ENCODE measurements around the gene TMEM260. TPM values are rescaled to one million over a fixed set of nuclear protein-coding genes. Genes with fewer than 3 reads are reported as not detected.

TMEM260 gene
- total RNA-seq, 1 donor from 2014 or later = 31.7 TPM

DNA sequence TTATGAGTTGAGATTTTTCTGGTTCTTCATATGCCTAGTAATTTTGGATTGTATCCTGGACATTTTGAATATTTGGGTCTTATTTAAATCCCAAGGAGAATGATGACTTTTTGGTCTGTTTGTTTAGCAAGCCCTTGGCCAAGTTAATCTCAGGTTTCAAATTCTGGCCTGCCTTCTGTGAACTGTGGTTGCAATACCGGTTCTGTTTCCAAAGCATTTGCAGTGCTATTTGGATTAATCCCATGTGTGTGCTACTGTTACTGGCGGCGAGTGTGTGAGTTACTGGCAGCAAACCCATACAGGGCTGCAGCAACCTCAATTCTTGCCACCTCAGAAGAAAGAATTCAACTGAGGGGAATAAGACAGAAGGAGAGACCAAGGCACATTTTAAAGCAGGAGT is 51.1 kb downstream of the TMEM260 start:
- Mint-ChIP-seq H3K36me3 (peaks cover 62% of the 10 kb centered on the region), H3K9me3 (peaks cover 24% of the 10 kb centered on the region), H3K4me1 (no peaks in the 10 kb centered on the region), H3K27me3 (ENCODE audit: low read depth) (no peaks in the 10 kb centered on the region), H3K27ac (no peak overlapping the region), H3K4me3 (no peak overlapping the region)
- DNase-seq (ENCODE audit: low spot score in 2 of 2, unreplicated experiment in 2 of 2) = no peak
- TF ChIP-seq, protein P1, sequence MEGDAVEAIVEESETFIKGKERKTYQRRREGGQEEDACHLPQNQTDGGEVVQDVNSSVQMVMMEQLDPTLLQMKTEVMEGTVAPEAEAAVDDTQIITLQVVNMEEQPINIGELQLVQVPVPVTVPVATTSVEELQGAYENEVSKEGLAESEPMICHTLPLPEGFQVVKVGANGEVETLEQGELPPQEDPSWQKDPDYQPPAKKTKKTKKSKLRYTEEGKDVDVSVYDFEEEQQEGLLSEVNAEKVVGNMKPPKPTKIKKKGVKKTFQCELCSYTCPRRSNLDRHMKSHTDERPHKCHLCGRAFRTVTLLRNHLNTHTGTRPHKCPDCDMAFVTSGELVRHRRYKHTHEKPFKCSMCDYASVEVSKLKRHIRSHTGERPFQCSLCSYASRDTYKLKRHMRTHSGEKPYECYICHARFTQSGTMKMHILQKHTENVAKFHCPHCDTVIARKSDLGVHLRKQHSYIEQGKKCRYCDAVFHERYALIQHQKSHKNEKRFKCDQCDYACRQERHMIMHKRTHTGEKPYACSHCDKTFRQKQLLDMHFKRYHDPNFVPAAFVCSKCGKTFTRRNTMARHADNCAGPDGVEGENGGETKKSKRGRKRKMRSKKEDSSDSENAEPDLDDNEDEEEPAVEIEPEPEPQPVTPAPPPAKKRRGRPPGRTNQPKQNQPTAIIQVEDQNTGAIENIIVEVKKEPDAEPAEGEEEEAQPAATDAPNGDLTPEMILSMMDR (IDR thresholded peaks at IDR 0.05; ENCODE audit: unreplicated experiment) = no peak

DNA sequence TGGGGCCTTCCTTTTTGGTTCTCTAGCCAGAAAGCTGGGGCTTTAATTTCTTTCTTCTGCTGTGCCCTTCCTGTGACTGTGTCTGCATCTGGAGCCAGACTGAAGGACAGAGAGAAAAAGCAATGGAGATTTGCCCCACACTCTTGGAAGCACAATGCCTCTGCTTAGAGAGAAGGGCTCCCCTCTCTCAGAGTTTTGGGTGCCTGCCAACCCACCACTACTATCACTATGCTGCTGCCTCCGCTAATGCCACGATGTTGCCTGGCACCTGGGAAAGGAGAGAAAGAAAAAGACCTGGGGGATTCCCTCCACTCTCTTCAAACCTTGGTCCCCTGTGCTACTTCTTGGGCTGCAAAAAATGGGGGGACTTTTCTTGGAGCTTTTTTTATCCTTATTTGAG is 52.6 kb downstream of the TMEM260 start:
- no peak overlapping the region for H3K27ac Mint-ChIP-seq
- H3K9me3 Mint-ChIP-seq = peaks cover 24% of the 10 kb centered on the region
- DNase-seq (ENCODE audit: low spot score in 2 of 2, unreplicated experiment in 2 of 2) = no peak
- H3K36me3 Mint-ChIP-seq = peaks cover 74% of the 10 kb centered on the region
- no peaks in the 10 kb centered on the region for H3K4me1 Mint-ChIP-seq
- H3K27me3 Mint-ChIP-seq (ENCODE audit: low read depth) = no peaks in the 10 kb centered on the region
- TF ChIP-seq, protein P1 (IDR thresholded peaks at IDR 0.05; ENCODE audit: unreplicated experiment) = no peak
- H3K4me3 Mint-ChIP-seq = no peak overlapping the region

DNA sequence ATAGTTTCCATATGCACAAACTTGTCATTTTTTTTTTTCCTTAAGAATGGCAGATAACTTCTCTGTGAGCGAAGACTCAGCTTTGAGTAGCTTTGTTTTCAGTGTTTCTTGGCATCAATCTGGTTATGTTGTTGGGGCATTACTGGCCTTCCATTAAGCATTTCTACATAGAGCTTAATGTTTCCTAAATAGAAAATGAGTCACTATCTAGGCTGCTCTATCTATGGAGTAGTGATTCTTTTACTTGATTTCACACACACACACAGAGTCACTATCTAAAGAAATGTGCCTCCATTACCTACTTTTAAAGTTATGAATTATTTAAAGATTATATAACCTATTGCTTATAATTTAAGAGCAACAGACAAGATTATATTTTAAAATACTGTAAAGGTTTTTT is 53.9 kb downstream of the TMEM260 start:
- Mint-ChIP-seq H3K27me3 (ENCODE audit: low read depth) (no peaks in the 10 kb centered on the region), H3K27ac (no peak overlapping the region), H3K4me3 (no peak overlapping the region), H3K9me3 (peaks cover 23% of the 10 kb centered on the region), H3K36me3 (peaks cover 75% of the 10 kb centered on the region), H3K4me1 (no peaks in the 10 kb centered on the region)
- no peak for DNase-seq (ENCODE audit: low spot score in 2 of 2, unreplicated experiment in 2 of 2)
- TF ChIP-seq, protein P1 (IDR thresholded peaks at IDR 0.05; ENCODE audit: unreplicated experiment) = no peak

DNA sequence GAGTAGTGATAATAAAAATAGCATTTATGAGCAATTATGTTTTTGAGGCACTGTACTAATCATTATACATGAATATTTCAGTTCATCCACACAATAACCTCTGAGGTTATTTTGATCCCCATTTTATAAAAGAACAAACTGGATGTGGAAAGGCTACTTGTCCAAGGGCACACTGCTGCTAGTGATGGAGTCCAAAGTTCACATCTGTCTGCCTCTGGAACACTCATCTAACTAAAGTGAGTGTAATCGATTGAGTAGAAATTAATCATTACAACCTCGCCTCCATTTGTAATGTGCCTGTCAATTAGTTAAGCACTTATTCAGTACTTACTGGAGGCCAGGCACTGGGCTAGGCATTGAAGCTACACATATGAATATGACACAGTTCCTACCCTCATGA is 55.4 kb downstream of the TMEM260 start:
- DNase-seq (ENCODE audit: low spot score in 2 of 2, unreplicated experiment in 2 of 2) = no peak
- Mint-ChIP-seq H3K27me3 (ENCODE audit: low read depth) (no peaks in the 10 kb centered on the region), H3K9me3 (peaks cover 21% of the 10 kb centered on the region), H3K4me1 (no peaks in the 10 kb centered on the region), H3K4me3 (no peak overlapping the region), H3K36me3 (peaks cover 82% of the 10 kb centered on the region), H3K27ac (no peak overlapping the region)
- TF ChIP-seq, protein P1 (IDR thresholded peaks at IDR 0.05; ENCODE audit: unreplicated experiment) = no peak

DNA sequence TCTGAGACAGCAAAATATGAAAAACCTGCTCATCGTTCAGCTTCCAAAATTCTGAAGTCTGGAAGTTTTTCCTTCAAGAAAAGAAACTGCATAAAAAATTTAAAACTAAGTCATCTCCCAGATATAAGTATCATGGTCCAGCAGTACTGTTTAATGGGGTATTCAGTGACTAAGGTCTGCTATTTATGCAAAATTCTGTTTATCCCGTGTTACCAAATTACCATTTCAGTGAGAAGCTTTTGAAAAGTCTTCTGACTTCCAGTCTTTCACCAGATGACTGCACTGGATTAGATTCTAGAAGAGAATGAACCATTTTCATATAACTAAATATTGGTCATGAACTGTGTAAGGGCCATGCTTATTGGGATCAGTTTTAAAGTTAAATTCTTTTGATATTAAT is 67.9 kb downstream of the TMEM260 start:
- Mint-ChIP-seq H3K4me3 (no peak overlapping the region), H3K27me3 (ENCODE audit: low read depth) (no peaks in the 10 kb centered on the region), H3K36me3 (peaks cover 2% of the 10 kb centered on the region)

More for the DNA sequence above, 67.9 kb downstream of the TMEM260 start:
- Mint-ChIP-seq H3K9me3 (no peaks in the 10 kb centered on the region), H3K27ac (no peak overlapping the region), H3K4me1 (no peaks in the 10 kb centered on the region)
- DNase-seq (ENCODE audit: low spot score in 2 of 2, unreplicated experiment in 2 of 2) = no peak
- TF ChIP-seq, protein P1 (IDR thresholded peaks at IDR 0.05; ENCODE audit: unreplicated experiment) = no peak

Measured in mesothelial cell of epicardium (in vitro differentiated cells).